Measurements from ENCODE around the gene TP53INP2. TPM values are rescaled to one million over a fixed set of nuclear protein-coding genes. Genes with fewer than 3 reads are reported as not detected.

The TP53INP2 gene, protein sequence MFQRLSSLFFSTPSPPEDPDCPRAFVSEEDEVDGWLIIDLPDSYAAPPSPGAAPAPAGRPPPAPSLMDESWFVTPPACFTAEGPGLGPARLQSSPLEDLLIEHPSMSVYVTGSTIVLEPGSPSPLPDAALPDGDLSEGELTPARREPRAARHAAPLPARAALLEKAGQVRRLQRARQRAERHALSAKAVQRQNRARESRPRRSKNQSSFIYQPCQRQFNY
- total RNA-seq (2022; extraction: Qiagen RNA extraction) = 7.4 to 9.0 TPM (median 8.1 TPM) in 5 replicates

DNA sequence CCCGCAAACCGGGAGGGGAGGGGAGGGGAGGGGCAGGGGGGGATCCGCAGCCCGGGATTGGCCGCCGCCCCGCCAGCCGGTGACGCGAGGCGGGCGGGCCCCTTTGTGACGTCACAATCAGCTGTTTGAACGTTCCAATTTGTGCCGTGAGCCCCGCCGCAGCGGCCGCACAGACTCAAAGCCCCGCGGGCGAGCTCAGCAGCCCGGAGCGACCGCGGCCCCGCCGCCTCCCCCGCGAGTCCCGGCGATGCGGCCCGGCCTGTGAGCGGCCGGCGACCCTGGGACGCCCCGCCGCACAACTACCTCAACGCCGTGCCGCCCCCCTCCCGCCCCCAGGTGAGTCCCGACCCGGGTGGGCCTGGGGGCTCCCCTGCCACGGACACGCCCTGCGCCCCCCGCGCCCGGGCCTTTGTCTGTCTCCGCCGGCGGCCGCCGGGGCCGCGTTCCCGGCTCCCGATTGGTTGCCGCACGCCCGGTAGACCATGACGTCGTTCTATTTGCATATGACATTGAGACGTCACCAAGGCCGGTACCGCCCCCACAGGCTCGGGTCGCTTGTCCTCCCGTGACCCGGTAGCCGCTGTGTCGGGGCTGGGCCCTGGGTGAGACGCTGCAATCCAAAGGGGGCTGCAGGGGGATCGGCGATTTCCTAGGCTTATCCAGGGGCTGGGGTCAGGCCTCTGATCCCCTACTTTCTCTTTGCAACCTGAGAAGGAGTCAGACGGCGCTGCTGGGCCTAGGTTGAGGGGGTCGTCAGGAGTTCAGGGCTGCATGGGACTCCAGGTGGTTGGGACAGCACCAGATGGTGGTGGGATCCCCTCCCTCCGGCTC lies at the start of gene TP53INP2:
Gene TP53INP2, plus strand, starts transcription at position 168 of the 831 bp plus-strand sequence. CDS start 4,396 bp downstream, outside the sequence.

DNA sequence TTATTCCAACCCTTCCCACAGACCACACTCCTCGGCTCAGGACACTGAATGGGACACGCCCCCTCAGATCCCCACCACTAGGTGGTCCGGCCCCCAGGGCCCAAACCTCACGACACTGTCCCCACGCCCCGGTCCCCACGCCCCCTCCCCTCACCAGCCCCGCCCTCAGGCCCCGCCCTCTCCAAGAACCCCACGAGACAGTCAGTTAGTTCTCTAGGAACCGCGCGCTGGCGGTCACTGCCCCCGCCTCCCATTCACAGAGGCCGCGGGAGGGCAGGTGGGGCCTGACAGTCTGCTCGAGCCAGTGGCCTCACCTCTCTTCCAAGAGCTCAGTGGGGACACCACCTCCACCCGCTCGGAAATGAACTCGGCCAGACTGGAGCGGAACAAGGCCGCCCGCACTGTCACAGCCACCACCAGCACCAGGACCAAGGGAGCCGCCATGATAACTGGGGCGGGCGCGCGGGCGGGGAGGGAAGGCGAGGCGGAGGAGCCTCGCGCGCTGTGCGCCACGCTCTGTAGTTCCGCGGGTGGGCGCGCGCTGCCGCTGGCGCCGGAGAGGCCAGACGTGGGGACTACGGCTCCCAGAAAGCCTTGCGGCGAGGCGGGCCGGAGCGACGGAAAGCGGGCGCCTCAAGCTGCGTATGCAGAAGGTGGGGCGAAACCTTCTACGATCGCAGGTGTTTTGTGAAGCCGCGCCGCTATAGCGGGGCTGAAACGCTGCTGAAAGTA lies 27.3 kb upstream of the TP53INP2 start, which contains the start of gene PIGU:
Gene PIGU, minus strand, starts transcription at position 451 of the 732 bp plus-strand sequence. Its CDS starts 7 bp downstream, at position 444.

Other genes starting within 250 kb of the TP53INP2 start
- gene DYNLRB1, start 187.9 kb upstream of the TP53INP2 start, total RNA-seq (2022; extraction: Qiagen RNA extraction) = 234 to 258 TPM (median 251 TPM) in 5 replicates
- 18.7 to 29.1 TPM (median 24.0 TPM) in 5 replicates for gene MAP1LC3A, start 145.6 kb upstream of the TP53INP2 start, total RNA-seq (2022; extraction: Qiagen RNA extraction)
- 22.2 to 32.0 TPM (median 30.1 TPM) in 5 replicates for gene PIGU, start 27.3 kb upstream of the TP53INP2 start, total RNA-seq (2022; extraction: Qiagen RNA extraction)
- gene NCOA6, start 121.3 kb downstream of the TP53INP2 start, total RNA-seq (2022; extraction: Qiagen RNA extraction) = 17.6 to 24.6 TPM (median 21.5 TPM) in 5 replicates
- 5.3 to 7.8 TPM (median 6.6 TPM) in 5 replicates for gene GGT7, start 168.5 kb downstream of the TP53INP2 start, total RNA-seq (2022; extraction: Qiagen RNA extraction)
- 7.8 to 11.4 TPM (median 10.2 TPM) in 5 replicates for gene ACSS2, start 172.3 kb downstream of the TP53INP2 start, total RNA-seq (2022; extraction: Qiagen RNA extraction)

Data from A549 treated with dexamethasone at 1 μM for 4 hours (cell line).